GM19099 (cell line): ENCODE results near the gene CNOT10.

Experiments used
- POLR2A ChIP-seq: IDR thresholded peaks from 3 replicates; pipeline ENCODE4 v1.6.1; 2011; ENCODE audit warnings: low read depth; ENCODE audit not compliant: insufficient read length; ENCODE audit errors: extremely low read depth

The CNOT10 gene

DNA sequence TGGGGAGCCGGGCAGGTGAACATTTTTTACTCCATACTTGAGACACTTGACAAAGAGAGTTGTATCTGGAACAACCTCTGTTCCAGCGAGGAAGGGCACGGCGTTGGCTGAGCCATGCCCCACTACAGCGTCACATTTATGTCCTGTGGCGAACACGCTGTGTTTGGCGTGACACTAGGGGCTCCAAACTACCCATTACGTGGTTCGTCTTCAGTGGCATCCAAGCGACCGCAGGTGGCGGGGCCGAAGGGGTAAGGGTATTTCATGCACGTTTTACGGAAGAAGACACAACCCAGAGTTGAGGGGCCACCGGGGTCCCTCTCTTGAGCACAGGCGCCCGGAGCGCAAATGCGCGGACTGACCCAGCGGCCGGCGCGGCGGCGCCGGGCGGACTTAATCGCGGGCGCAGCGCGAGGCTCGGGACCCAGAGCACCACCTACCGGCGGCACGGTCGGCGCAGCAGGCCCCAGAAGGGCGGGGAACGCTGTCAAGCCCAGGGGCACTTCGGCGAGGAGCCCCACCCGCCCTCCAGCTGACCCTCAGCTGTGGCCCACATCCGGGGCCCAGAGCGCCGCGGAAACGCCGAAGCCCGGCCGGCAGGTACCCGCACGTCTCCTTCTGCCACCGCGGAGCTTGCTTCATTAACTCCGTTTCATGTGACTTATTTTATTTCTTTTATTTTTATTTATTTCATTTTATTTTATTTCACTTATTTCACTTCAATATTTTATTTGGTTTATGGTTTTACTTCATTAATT, 96.4 kb downstream of the CNOT10 start:
- no peak for TF ChIP-seq POLR2A

DNA sequence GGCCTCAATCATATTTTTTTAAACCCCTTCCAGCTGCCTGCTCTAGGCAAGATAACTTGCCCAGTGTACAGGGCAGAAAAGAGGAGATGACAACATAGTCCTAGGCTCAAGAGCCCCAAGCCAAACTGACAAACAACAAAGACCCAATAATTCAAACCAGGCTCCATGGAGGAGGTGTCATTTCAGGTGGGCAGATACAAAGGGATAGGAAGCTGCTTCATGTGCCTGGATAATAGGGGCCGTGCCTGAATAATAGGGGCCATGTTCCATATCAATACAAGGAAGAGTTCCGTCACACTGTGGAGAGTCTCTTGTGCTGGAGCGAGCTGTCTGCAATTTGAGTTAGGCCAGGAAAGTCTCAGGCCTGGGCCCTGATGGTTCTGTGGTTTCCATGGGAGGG, 97.4 kb downstream of the CNOT10 start:
- no peak for TF ChIP-seq POLR2A

DNA sequence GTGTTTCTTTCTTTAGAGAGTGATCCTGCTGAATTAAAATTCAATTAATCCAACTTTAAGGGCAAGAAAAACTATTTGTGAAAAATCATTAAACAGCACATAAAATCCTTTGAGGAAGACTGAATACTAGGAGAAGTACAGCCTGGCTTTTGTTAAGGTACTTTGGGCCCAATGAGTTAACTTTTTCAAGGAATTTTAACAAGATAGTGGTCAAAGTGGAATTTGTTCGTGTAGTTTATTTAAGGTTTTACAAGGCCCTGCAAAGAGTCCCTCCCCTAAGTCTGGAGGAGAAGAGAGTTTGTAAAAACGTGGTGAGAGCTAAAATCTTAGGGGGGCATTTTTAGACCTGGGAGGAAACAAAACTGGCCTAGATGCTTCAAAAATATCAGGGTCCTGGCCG, 106.8 kb downstream of the CNOT10 start:
- TF ChIP-seq POLR2A = no peak

DNA sequence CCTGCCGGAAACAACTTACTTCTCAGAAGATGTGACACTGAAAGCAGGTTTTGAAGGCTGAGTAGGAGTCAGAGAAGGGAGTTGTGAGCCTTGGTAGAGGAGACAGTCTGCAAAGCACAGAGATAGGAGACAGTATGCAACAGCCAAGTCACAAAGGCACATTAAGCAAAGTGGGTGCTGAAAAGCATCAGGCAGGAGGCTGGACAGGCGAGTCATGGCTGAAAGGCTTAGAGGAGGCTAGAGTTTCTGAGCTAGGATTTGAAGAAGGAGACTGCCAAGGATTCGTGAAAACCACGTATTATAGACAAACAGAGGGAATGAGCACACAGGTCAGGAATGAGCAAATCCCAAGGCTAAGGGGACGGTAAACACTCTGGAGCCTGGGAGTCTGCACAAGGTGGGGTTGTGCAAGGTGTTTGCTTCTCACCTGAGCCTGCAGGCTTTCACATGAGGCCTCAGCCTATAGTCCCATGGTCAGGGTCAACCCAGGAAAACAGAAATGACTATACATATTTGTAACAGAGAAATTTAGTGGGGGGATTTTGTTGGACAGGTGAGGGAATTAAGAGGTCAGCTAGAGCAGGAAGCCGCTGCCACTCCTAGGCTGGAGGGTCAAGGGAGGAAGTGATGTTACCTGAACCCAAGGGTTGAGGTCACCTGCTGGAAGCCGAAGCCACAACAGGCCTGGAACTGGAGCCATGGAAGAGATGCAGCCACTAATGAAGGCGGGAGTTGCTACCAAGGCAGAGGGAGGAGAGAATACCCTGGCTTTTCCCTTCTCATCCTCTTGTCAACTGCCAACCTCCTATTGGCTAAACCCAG, 109.7 kb downstream of the CNOT10 start:
- no peak for TF ChIP-seq POLR2A

DNA sequence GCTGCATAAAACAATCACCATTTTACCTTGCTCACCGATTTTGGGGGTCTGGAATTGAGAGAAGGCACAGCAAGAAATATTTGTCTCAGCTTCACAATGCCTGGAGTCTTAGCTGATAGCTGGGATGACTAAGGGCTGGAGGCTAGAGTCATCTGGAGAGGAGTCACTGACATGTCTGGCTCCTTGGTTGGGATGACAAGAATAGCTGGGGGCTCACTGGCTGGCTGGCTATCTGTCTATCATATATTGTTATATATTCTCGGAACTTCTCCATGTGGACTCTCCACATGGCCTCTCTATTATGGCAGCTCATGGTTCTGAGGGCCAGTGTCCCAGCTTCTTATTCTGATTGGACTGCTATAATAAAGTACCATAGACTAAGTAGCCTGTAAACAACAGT, 112.8 kb downstream of the CNOT10 start:
- TF ChIP-seq POLR2A = no peak

DNA sequence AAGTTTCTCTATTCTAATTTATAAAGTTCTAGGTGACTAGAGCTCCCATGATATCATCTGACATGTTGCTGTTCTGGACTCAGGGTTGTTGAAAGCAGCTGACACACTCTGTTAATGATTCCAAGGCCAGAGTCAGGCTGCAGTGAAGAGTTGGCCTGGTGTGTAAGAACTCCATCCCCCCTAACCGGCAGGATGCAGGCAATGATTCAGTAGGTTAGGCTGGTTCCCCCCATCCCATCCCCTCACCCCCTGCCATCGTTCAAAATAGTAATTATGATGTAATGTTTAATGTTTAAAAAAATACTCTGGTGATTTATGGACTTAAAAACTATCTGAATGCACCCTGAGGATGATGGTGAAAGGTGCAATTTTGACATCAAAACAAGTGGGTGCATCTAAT, 128.2 kb downstream of the CNOT10 start:
- no peak for TF ChIP-seq POLR2A

DNA sequence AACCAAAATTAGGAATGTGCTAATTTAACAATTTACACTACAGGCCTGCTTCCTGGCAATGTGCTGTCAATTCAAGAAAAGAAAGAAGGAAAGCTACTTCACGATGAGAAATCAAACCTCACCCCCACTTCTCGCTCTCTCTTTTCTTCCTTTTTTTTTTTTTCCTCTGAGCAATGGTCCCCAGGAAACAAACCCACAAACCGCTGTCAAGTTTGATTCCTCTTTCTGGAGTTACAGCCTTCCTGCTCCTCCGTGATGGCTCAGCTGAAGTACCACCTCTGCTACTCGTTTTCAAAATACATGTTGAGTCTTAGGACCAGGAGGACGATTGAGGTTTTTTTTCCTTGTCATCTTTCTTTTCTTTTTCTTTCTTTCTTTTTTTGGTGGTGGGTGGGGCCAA, 129.4 kb downstream of the CNOT10 start:
- TF ChIP-seq POLR2A = no peak

DNA sequence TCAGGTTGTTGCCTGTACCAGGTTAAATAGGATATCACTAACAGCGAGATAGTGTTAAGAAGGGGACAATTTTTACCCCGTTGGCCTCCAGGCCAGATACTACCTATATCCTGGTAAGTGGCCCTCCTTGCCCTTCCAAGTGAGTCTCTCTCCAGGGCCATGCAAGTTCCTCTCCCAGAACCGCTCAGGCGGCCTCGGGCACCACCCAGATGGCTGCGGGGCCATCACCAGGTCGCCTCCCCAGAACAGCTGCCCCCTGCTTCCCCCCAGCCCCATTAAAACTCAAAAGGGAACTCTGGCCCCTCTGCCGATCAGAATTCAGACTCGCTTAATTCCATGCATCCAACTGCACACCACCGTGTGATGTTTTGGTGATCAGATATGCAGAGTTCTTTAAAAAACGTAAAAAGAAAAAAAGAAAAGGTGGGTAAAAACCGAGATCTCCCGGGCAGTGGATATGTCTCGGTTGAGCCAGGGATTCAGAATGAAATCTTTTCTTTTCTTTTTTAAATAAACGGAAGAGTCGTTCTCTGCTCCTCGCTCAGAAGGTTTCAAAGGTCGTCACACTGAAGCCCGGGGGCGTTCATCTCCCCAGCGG, 131.0 kb downstream of the CNOT10 start:
- TF ChIP-seq POLR2A = no peak

DNA sequence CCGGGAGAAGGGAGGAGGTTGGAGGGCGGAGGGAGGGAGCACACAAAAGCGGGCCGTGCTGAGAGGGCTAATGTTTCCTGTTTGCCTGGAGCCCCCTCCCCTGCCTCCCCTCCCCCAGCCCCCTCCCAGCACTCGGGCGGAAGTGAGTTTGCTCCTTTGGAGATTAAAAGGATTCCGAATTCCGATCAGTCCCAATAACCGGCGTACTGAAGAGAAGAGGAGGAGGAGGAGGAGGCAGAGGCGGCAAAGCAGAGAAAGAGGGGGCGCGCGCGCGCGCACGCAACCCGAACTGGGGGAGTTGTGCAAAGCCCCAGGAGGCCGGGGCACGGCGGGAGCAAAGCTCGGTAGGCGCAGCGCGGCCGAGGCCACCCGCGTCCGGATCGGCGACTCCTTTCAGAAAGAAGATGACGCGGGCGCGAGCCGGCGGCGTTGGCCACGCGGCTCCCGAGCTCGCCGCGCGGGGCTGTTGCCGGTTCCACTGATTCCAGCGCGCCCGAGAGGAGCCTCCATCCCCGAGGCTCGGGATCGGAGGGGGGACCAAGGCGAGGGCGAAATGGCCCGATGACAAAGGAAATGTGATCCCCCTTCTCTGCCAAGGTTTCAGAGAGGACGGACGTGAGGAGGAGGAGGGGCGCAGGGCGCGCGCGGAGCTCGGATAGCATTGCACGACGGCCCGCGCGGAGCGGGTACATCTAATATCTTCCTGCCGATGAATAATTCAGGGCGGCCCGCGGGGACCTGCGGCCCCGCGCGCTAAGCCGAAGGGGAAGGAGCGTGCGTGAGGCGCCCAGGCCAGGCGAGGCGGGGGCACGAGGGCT, 131.7 kb downstream of the CNOT10 start:
- TF ChIP-seq POLR2A = peak; percentile 46

DNA sequence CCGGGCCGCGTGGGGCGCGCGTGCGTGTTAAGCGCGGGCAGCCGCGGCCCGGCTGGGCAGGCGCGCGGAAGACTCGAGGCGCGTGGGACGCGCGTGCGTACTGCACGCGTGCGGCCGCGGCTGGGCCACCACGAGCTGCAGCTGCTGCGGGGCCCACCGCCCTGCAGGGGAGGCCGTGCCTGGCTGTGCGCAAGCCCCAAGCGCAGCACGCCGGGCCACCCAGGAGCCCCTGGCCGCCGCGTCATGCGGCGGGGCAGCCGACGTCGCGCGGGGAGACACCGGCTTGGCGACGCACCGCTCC, 132.2 kb downstream of the CNOT10 start:
- no peak for TF ChIP-seq POLR2A

DNA sequence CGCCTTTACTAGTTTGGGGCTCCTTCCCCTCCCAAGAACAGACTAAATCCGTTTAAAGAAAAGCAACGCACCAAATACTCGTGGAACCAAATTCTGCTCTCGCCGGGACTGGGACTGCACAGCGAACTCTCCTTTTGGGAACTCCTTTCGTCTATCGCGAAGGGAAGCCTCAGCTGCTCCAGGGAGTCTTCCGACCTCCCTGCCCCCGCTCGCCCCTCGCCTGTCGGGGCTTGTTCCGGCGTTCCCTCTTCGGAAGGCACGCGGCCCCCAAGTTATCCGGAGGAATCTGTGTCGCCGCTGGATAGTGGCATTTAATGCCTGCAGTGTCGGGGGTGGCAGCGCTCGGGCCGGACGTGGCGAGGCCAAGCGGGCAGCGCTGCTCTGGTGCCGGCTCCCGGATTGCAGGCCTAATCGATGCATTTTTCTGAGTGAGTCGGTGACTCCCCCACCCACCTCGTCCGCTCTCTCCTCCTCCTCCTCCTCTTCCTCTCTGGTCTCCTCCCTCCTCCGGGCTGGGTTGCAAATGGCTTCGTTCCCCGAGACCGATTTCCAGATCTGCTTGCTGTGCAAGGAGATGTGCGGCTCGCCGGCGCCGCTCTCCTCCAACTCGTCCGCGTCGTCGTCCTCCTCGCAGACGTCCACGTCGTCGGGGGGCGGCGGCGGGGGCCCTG, 132.7 kb downstream of the CNOT10 start, which contains the start of gene TRIM71:
Gene TRIM71 (plus strand): TSS at position 440 of the 671 bp plus-strand sequence. CDS start 84 bp downstream, at position 524.
- peak; percentile 21 for TF ChIP-seq POLR2A

DNA sequence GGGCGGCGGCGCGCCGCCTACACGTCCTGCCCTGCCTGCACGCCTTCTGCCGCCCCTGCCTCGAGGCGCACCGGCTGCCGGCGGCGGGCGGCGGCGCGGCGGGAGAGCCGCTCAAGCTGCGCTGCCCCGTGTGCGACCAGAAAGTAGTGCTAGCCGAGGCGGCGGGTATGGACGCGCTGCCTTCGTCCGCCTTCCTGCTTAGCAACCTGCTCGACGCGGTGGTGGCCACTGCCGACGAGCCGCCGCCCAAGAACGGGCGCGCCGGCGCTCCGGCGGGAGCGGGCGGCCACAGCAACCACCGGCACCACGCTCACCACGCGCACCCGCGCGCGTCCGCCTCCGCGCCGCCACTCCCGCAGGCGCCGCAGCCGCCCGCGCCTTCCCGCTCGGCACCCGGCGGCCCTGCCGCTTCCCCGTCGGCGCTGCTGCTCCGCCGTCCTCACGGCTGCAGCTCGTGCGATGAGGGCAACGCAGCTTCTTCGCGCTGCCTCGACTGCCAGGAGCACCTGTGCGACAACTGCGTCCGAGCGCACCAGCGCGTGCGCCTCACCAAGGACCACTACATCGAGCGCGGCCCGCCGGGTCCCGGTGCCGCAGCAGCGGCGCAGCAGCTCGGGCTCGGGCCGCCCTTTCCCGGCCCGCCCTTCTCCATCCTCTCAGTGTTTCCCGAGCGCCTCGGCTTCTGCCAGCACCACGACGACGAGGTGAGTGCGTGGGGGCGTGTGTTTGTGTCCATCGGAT, 133.4 kb downstream of the CNOT10 start:
- no peak for TF ChIP-seq POLR2A

DNA sequence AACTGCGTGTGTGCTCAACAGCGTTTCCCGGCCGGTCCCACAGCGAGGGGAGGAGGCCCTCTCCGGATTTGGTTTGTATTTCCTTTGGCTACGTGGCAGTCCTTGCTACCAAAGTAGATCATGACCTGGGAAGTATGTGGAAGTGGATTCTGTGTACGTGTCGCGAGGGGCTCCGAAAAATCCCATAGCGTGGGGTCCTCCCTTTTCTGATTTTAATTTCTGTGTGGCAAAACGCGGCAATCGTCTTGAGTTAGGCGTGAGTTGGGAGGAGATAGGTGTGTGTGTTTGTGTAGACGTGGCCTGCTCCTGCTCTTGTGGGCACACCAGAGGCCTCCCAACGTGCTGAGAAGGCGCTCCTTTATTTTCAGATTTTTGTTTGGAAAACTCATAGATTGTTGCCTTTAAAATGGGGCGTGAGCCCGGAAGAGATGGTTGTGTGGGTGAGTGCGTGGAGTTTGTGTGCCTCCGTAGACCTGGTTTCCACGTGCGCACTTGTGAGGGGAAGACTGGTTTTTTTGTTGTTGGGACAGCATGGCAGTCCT, 134.1 kb downstream of the CNOT10 start:
- no peak for TF ChIP-seq POLR2A
